ENCODE data around the gene ESD. TPM values are rescaled to one million over a fixed set of nuclear protein-coding genes. Genes with fewer than 3 reads are reported as not detected.
A peak's percentile ranks its signal among the peaks of the same experiment; 100 is the strongest.
"Not testable (repeated sequence)": the region's sequence is repeated elsewhere in the genome, so short reads cannot be mapped to it uniquely, and the experiment has no call there.

ESD gene
- total RNA-seq, 1 experiment from 2014 or later: 164 TPM

DNA sequence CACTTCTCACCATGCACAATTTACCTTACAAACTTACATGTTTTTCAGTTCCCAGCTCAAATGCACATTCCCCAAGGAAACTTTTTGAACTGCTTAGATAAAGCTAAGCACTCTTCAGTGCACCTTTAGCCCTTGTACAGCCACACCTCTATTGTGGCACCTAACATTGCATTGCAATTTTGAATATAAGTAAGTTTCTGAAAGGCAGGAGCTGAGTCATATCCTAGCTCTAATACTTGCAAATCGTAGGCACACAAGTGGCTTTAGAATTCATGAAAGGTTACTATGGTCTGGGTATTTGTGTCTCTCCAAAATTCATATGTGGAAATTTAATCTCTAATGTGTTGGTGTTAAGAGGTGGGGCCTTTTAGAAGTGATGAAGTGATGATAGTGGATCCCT, 4.9 kb upstream of the ESD start:
- in situ Hi-C loops (cut with HindIII; ENCODE audit: low pct_unique_long_range_greater_than_20kb, low sequenced_read_pairs): no loop called here
- DNase-seq (ENCODE audit: low read depth, low spot score): no peak

DNA sequence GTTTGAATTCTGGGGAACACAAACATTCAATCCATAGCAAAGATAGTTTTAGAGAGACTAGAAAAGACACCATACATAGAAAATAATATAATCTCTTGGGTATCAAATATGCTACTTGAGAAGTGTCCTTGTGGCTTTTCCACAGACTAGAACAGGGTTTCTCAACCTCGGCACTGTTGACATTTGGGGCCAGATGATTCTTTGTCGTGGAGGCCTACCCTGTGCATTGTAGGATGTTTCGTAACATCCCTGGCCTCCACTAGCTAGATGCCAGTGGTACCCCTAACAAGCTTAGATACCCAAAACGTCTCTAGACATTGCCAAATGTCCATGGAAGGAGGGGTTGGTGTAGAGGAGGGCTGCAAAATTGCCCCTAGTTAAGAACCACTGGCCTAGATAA, 2.2 kb upstream of the ESD start:
- no peak for DNase-seq (ENCODE audit: low read depth, low spot score)
- in situ Hi-C loops (cut with HindIII; ENCODE audit: low pct_unique_long_range_greater_than_20kb, low sequenced_read_pairs): no loop called here

DNA sequence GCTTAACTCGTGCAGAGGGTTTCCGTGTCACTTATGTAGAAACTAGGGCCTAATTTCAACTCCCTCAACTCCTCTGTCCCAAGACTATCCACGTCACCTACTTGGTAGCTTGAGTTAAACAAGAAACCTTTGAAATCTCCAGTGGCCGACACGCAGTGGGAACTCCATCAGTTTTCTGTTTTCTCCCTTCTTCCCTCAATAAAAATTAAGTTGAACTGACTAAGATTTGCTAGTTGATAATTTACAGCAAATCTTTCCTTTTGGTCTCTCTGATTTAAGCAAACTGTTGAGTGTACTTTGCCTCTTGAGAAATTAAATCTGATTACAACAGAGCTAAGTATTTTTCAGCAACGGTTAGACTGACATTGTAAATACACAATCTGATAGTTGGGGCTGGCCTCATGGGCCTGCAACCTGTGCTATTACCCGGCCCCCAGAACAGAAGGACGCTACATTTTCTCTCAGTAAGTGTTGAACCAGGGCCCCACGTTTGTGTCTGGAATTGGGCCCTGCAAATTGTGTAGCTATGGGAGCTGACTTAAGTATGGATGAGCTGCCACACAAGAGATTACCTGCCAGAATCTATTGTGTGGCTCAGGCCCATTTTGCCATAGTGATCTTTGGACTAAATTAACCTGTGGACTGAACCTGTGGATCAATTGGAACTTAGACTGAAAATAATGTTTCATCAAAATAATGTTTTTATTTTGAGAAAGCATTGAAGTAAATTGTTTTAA, 708 bp upstream of the ESD start:
- in situ Hi-C loops (cut with HindIII; ENCODE audit: low pct_unique_long_range_greater_than_20kb, low sequenced_read_pairs): no loop called here

DNA sequence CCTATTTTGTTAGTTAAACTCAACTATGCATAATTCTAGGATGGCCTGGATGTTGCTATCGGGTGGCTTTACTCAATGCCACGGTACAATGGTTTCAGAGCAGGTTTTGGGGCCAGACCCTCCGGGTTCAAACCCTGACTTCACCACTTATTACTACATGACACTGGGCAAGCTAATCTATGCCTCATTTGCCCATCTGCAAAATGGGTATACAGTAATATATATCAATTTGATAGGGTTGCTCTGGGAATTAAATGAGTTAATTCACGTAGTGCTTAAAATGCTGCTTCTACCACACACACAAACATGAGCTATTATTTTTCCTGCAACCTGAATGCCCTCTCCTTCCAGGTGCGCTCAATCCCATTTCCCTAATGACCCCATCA, 839 bp downstream of the ESD start:
- in situ Hi-C loops (cut with HindIII; ENCODE audit: low pct_unique_long_range_greater_than_20kb, low sequenced_read_pairs): no loop called here
- no peak for DNase-seq (ENCODE audit: low read depth, low spot score)

More for the DNA sequence above, 708 bp upstream of the ESD start:
- DNase-seq (ENCODE audit: low read depth, low spot score): no peak

DNA sequence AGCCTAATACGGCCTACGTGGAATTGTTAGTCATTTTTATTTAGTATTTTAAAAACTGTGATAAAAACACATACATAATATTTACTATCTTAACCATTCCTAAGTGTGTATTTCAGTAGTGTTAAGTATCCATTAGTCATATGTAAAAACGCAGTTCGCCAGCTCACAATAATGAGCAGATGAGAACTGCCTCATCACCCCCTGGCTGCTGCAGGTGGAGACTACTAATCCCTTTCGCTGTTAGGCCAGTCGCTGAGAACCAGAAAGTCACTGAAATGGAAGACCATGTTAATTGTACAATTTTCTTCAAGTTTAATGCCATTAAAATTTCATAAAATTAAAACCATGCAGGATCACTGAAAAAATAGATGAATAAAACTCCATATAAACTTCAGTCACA, 1.6 kb downstream of the ESD start:
- in situ Hi-C loops (cut with HindIII; ENCODE audit: low pct_unique_long_range_greater_than_20kb, low sequenced_read_pairs): no loop called here
- no peak for DNase-seq (ENCODE audit: low read depth, low spot score)

DNA sequence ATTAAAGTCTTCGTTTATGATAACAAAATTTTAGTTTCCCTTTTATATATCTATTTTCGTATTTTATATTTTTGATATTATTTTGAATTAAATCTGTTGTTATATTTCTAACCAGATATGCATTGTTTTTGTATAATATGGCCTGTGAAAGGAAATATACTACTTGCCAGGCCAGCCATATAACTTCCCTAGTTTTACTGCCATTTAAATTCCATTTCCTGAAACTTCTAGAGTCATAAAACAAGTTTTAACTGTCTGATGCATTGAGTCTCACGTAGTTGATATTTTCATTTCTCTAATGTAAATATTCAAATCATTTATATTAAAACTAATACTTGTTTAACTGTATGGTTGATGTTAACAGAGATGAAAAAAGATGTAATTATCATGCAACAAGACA, 13.5 kb downstream of the ESD start:
- in situ Hi-C loops (cut with HindIII; ENCODE audit: low pct_unique_long_range_greater_than_20kb, low sequenced_read_pairs): no loop called here

DNA sequence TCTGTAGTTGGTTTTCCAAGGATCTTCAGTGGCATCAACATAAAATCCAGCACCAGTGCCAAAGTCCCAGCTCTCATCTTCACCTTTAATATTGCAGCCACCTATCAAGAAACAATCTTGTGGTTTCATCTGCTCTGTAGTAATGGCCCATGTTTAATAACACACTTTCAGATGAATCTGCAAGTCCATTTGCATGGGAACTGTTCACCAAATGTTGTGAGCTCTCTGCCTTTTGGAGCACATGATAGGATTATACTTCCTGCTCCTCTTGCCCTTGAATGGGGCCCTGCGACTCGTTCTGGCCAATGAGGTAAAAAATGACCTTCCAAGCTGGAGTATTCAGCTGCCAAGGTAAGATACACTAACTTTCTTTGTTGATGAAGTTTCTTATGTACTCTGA, 14.3 kb downstream of the ESD start:
- in situ Hi-C loops (cut with HindIII; ENCODE audit: low pct_unique_long_range_greater_than_20kb, low sequenced_read_pairs): no loop called here

More for the DNA sequence above, 13.5 kb downstream of the ESD start:
- no peak for DNase-seq (ENCODE audit: low read depth, low spot score)

DNA sequence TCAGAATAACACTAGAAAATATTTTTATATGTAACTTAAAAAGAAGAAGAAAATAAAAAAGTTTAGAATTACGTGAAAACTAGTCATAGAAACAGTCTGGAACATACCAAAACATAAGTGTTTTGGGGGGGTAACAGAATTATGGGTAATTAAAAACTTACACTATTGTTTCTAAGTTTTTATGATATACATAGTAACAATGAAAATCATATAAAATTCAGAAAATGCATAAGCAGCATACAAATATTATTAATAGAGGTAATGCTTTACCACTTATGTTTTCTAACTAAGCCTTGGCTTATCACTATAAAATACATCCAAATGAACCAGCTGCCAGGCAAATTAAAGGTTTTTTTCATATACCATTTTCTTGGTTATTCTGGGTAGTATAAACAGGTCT, 14.9 kb downstream of the ESD start:
- no peak for DNase-seq (ENCODE audit: low read depth, low spot score)
- in situ Hi-C loops (cut with HindIII; ENCODE audit: low pct_unique_long_range_greater_than_20kb, low sequenced_read_pairs): no loop called here

More for the DNA sequence above, 14.3 kb downstream of the ESD start:
- DNase-seq (ENCODE audit: low read depth, low spot score): peak; percentile 43

DNA sequence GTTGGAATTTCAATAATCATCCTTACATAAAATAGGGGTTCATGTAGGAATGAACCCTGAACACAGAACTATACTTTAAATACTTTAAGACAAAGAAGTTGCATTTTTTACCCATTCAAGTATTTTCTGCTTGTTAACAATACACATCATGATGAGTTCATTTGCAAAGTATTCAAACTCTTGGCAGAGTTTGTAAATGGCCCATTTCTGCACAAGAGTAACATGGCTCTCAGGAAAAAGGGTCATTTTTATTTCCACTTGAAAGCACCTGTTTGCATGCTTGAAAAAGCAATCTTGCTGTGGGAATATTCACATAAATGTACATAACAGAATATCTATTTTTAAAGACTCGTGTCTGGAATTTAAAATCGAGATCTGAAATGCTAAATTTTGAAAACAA, 18.1 kb downstream of the ESD start:
- DNase-seq (ENCODE audit: low read depth, low spot score): no peak
- in situ Hi-C loops (cut with HindIII; ENCODE audit: low pct_unique_long_range_greater_than_20kb, low sequenced_read_pairs): no loop called here

DNA sequence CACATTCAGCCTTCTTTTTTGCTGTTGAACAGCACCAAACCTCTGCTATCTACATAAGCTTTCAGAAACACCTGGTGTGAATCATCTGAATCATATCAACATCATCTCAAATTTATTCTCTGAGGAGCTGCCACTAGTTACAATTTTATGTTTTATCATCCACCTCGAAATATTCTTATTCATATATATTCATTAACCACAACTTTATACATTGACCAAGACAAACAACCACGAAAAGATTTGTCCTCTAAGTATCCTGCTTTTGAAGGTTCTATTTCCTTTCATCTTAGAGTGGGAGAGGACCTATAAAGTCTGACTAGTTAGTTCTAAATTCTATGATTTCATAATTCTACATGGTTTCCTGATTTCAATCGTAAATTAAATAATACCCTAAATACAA, 18.9 kb downstream of the ESD start:
- in situ Hi-C loops (cut with HindIII; ENCODE audit: low pct_unique_long_range_greater_than_20kb, low sequenced_read_pairs): no loop called here
- DNase-seq (ENCODE audit: low read depth, low spot score): no peak

DNA sequence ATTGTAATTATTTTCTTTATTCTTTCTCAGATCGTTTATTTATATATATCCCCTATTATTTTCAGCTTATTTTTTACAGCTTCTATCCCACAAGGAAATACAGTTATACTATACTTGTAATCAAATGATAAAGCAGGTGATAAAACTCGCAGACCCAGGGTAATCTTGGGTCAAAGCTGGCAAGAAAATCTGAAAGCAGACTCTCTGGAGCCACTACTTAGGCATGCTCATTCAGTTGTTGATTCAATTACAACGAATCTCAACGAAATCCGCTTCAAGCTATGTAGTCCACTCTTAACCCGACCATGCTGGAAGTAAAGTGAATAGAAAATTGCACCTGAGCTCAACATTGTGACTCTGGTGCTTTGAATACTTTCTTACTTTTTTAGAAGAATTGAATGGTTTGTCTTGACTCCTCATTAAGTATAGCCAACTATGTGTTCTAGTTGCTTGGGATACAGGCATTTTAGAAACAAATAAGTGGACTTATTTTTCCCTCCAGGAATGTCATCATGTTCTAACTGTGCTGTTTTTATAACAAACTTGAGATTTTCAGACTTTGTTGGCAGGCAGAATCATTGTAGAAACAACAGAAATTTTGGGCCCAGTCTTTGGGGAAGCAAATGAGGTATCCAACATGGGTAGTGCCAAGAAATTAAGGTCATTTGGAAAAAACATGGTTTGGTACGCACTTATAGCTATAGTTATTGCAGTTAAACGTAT, 21.4 kb downstream of the ESD start:
- DNase-seq (ENCODE audit: low read depth, low spot score): no peak
- in situ Hi-C loops (cut with HindIII; ENCODE audit: low pct_unique_long_range_greater_than_20kb, low sequenced_read_pairs): no loop called here

DNA sequence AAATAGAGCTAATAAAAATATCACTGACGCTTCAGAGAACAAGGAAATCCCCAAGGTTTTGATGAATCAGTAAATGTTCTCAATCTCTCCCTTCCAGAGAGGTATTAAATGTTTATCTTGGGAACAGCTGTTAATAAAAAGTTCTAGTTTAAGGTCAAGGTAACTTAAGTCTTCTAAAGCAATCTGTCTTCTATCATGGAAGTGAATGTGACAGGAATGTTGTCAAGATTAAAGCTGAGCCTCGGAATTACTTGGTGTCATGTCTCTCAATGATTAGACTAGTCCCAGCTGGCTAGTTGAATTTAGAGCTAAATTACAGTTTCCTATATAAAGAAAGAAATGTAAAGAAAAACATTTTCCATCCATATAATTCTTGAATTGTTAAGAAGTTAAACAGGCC, 23.4 kb downstream of the ESD start:
- in situ Hi-C loops (cut with HindIII; ENCODE audit: low pct_unique_long_range_greater_than_20kb, low sequenced_read_pairs): no loop called here
- no peak for DNase-seq (ENCODE audit: low read depth, low spot score)

DNA sequence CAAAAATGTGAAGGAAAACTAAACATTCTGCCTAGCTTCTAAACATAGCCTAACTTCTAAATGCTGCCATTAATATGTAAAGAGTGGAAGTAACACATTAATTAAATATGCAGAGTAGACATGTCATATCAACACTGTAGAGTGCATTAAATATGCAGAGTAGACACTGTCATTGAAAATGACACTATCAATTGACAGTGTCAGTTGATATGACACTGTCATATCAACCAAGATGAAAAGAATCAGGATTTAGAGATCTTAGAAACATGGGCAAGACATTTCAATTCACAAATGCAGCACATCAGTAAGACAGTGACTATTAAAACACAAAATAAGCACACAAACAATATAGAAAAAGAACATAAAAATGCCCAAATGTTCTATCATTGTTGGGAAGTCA, 25.3 kb downstream of the ESD start:
- in situ Hi-C loops (cut with HindIII; ENCODE audit: low pct_unique_long_range_greater_than_20kb, low sequenced_read_pairs): no loop called here
- DNase-seq (ENCODE audit: low read depth, low spot score): no peak

DNA sequence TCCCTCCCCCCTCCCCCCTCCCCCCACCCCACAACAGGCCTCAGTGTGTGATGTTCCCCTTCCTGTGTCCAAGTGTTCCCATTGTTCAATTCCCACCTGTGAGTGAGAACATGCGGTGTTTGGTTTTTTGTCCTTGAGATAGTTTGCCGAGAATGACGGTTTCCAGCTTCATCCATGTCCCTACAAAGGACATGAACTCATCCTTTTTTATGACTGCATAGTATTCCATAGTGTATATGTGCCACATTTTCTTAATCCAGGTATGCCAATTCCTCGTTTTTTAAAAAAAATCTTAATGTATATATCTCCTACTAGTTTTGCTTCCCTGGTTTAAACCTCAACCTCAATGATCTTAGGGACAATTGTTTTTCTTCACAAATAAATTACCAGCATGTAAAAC, 27.0 kb downstream of the ESD start:
- in situ Hi-C loops (cut with HindIII; ENCODE audit: low pct_unique_long_range_greater_than_20kb, low sequenced_read_pairs); DNase-seq (ENCODE audit: low read depth, low spot score): not testable (repeated sequence)

DNA sequence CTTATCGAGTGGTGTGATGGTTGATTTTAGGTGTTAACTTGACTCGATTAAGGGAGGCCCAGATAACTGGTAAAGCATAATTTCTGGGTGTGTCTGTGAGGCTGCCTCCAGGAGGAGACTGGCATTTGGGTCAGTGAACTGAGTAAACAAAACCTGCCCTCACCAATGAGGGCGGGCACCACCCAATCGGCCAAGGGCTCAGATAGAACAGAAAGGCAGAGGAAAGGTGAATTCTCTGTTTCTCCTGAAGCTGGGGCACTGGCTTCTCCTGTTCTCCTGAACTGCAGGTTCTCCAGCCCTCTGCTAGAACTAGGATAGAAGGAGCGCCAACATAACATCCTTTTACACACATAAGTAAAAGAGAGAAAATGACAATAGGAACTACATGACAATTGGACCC, 35.1 kb downstream of the ESD start:
- DNase-seq (ENCODE audit: low read depth, low spot score): no peak
- in situ Hi-C loops (cut with HindIII; ENCODE audit: low pct_unique_long_range_greater_than_20kb, low sequenced_read_pairs): no loop called here

DNA sequence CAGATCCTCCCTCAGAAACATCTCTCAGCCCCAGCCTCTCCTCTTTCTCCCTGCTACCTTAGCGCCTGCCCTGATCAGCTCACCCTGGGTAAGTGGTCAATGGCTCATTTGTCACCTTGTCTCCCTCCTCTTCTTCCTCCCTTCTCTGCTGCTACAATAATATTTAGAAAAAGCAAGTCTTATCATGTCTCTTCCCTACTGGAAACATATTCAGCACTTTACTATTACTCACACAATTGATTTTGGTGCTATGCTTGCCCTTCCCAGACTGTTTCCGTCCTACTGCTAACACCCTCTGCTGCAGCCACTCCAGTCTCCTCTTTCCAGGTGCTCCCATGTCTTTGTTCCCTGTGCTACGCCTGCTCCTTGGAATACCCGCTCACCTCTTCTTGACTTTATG, 35.8 kb downstream of the ESD start:
- in situ Hi-C loops (cut with HindIII; ENCODE audit: low pct_unique_long_range_greater_than_20kb, low sequenced_read_pairs): no loop called here
- DNase-seq (ENCODE audit: low read depth, low spot score): no peak

DNA sequence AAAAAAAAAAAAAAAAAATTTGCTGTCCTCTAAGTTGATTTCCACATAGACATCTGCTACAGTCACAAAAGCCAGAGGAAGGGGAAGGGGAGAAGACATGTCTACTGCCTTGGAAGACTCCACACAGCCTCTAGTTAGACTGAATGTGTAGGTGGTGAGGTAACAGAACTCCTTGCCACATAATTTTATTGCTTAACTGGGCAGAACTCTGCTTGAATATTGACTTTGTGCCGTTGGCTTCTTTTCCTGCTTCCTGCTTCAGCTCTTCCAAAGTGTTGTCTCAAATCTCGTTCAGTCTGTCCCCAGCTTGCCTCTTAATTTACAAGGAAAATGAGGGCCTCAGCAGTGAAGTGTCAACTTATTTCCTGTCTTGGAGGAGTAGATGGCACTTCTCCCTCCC, 37.1 kb downstream of the ESD start:
- DNase-seq (ENCODE audit: low read depth, low spot score): no peak
- in situ Hi-C loops (cut with HindIII; ENCODE audit: low pct_unique_long_range_greater_than_20kb, low sequenced_read_pairs): no loop called here

DNA sequence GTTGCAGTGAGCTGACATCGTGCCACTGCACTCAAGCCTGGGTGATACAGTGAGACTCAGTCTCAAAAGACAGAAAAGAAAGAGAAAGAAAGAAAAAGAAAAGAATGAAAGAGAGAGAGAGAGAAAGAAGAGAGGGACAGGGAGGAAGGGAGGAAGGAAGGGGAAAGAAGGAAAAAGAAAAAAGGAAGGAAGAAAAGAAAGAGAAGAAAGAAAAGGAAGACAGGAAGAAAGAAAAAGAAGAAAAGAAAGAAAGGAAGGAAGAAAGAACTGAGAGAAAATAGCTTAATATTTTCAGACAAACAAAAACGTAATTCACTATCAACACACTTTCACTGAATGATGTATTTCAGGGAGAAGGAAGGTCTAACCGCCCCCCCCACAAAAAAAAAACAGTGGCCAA, 39.3 kb downstream of the ESD start:
- in situ Hi-C loops (cut with HindIII; ENCODE audit: low pct_unique_long_range_greater_than_20kb, low sequenced_read_pairs): no loop called here
- DNase-seq (ENCODE audit: low read depth, low spot score): no peak

DNA sequence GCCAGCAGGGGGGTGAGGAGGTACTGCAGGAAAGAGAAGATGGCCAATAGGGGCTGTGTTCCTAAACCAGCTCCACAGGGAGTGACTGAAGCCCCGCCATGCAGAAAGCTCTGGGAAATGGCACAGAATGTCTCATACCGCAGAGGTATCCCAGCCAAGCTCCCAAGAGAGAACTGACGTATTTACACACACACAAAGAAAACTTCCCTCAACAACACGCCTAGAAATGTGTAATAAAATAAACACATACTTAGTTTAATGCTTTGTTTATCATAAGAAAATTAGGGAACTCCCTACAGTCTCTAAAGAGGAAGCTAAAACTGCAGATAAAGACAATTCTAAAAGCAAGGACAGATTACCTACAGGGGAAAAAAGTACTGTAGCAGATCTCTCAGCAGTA, 40.0 kb downstream of the ESD start:
- DNase-seq (ENCODE audit: low read depth, low spot score): no peak

More for the DNA sequence above, 40.0 kb downstream of the ESD start:
- in situ Hi-C loops (cut with HindIII; ENCODE audit: low pct_unique_long_range_greater_than_20kb, low sequenced_read_pairs): no loop called here
